Measurements from ENCODE around the gene UBE2N. TPM values are rescaled to one million over a fixed set of nuclear protein-coding genes. Genes with fewer than 3 reads are reported as not detected.
A peak's percentile ranks its signal among the peaks of the same experiment; 100 is the strongest.

Gene UBE2N
- total and polyA plus RNA-seq, 8 donors: 82.2 to 154 (median 137) TPM

DNA sequence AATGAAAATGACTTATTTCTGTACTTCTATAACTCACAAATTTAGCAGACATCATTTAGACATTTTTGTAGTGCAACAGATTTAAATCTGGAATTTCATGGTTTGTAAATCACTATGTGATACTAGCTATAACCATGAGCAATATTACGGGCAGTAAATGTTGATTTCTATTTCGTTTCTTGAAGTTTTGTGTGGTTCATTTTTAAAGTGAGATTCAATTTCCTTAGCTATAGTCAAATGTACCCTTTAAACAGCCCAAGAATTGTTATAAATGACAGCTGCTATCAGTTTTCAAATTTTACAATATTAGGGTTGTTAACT lies 33.8 kb downstream of the UBE2N start:
- ATAC-seq: no peak
- peaks cover 0 to 27% of the 10 kb centered on the region in 2 donors for H3K36me3 ChIP-seq
- H3K27me3 ChIP-seq: no peaks in the 10 kb centered on the region
- no peak overlapping the region for H3K27ac ChIP-seq
- no peak overlapping the region for H3K4me3 ChIP-seq
- no peak for DNase-seq
- H3K4me1 ChIP-seq: peaks cover 0 to 22% of the 10 kb centered on the region in 2 donors
- no peaks in the 10 kb centered on the region for H3K9me3 ChIP-seq
- intact Hi-C loops (cut with DNase I): no loop called here
- TF ChIP-seq, protein P1, sequence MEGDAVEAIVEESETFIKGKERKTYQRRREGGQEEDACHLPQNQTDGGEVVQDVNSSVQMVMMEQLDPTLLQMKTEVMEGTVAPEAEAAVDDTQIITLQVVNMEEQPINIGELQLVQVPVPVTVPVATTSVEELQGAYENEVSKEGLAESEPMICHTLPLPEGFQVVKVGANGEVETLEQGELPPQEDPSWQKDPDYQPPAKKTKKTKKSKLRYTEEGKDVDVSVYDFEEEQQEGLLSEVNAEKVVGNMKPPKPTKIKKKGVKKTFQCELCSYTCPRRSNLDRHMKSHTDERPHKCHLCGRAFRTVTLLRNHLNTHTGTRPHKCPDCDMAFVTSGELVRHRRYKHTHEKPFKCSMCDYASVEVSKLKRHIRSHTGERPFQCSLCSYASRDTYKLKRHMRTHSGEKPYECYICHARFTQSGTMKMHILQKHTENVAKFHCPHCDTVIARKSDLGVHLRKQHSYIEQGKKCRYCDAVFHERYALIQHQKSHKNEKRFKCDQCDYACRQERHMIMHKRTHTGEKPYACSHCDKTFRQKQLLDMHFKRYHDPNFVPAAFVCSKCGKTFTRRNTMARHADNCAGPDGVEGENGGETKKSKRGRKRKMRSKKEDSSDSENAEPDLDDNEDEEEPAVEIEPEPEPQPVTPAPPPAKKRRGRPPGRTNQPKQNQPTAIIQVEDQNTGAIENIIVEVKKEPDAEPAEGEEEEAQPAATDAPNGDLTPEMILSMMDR (IDR thresholded peaks at IDR 0.05): no peak

DNA sequence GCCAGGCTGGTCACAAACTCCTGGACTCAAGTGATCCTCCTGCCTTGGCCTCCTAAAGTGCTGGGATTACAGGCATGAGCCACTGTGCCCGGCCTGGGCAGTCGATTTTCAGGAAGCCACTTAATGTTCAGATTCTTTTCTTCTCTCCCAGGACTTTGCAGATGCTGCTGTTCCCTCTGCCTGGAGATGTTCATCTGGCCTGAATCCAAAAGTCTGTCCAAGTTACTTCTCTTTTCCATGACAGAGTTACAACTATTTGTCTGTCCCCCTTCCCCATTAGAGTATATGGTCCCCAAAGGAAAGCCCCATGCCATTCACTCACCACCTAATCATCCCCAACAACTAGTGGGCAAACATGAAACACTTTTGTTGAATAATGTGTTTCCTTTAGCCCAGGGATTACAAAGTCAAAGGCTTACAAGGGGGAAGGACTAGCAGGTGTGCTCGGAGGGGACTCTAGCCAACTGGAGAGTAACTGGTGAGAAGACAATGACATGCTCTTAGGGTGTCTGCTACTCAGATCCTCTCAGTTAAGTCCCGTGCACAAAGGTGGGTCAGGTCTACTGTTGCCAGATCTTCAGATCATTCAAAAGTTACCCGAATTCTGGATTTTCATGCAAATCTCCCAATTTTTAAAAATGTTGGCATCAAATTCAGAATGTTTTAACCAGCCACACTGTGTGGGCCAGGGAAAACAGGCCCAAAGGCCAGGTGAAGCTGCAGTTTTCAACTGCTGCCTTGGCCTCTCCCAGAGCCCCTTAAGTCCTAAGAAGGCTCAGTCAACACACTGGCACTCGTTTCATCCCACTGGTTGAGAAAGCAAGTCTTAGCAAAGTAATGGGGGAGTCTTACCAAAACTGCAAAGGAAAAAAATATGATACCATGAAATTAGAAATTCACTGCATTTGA lies 34.4 kb downstream of the UBE2N start:
- intact Hi-C loops (cut with DNase I): no loop called here
- DNase-seq (no peak), ATAC-seq (no peak)
- H3K36me3 ChIP-seq: peaks cover under 1 to 27% of the 10 kb centered on the region in 2 donors
- no peaks in the 10 kb centered on the region for H3K9me3 ChIP-seq
- no peaks in the 10 kb centered on the region for H3K27me3 ChIP-seq
- no peak overlapping the region for H3K27ac ChIP-seq
- H3K4me3 ChIP-seq: no peak overlapping the region
- H3K4me1 ChIP-seq: peaks cover 0 to 15% of the 10 kb centered on the region in 2 donors
- TF ChIP-seq, protein P1 (IDR thresholded peaks at IDR 0.05): no peak

DNA sequence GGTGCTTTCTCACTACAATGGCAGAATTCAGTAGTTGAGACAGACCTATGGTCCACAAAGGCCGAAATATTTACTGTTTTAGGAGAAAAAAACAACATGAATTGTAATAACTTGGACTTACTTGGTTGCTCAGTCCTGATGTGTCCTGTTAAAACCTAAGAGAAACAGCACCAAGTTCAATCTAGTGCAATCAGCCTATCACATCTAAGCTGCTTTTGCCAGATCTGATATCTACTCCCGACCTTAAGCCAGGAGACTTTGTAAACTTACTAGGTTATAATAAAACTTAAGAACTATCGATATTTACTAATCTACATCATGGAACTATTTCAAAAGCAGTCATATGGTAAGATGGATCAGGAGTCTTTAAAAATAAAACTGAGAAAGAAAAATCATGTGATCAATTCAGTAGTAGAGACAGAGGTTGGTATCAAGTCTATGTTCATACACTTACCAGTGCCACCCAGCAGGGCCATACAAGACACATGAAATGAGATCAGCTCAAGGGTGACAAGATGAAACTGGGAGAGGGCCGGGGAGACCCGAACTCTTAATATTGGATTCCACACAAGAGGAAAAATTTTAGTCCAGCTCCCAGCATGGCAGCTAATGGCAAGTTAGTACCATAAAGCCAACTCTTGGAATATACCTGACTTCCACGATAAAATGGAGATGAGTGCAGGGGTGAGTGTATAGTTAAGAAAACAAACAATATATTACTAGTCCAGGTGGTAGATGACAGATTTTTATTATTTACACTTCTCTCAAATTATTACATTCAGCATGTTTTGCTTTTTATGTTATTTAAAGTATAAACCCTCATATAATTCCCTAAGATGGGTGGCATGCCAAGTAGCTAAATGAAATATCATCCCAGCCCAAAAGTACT lies 36.5 kb downstream of the UBE2N start:
- H3K27ac ChIP-seq: no peak overlapping the region
- H3K27me3 ChIP-seq: no peaks in the 10 kb centered on the region
- intact Hi-C loops (cut with DNase I): no loop called here
- ATAC-seq (no peak), DNase-seq (no peak)
- no peaks in the 10 kb centered on the region for H3K9me3 ChIP-seq
- H3K4me1 ChIP-seq: peaks cover 0 to 4% of the 10 kb centered on the region in 2 donors
- TF ChIP-seq, protein P1 (IDR thresholded peaks at IDR 0.05): no peak
- H3K4me3 ChIP-seq: no peak overlapping the region
- peaks cover 4 to 20% of the 10 kb centered on the region in 2 donors for H3K36me3 ChIP-seq

DNA sequence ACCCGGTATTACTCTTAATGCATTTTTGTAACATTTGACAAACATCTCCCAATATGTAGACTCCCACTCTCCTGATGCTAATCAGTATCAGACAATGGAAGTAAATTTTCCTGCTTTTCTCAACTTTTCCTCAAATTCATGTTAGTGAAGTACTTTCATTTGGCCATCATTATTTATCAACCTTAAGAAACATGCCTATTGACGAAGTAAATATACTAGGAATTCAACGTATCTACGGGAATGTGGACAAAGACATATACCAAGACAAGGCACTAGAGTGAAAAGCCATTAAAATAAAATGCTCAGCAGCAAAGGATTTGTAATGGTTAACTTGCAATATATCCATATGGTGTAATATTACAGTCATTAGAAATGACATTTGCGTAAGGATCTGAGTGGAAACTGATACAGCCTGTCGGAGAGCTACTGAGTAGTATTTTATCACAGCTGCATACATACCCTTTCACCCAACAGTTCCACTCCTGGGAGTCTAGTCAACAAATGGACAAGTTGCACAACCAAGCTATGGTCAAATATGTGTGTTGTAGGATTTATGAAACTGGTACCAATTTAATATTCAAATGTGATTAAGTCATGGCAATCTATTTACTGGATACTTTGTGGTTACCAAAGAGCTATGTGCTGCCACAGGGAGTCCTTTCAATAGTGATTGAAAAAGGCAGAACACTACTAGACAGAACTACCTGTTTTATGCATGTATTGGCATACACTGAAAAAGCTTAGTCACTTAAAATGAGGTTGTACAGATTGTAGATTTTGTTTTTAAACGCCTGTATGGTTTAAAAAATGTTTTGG lies 37.6 kb downstream of the UBE2N start:
- TF ChIP-seq, protein P1 (IDR thresholded peaks at IDR 0.05): no peak
- DNase-seq (peak in 2 of 4 donors; percentile 68 to 75), ATAC-seq (peak; percentile 53)
- Histone ChIP-seq H3K36me3 (peaks cover 4 to 11% of the 10 kb centered on the region in 2 donors), H3K4me3 (no peak overlapping the region), H3K4me1 (peaks cover 0 to 4% of the 10 kb centered on the region in 2 donors), H3K27ac (no peak overlapping the region), H3K9me3 (no peaks in the 10 kb centered on the region), H3K27me3 (no peaks in the 10 kb centered on the region)
- intact Hi-C loops (cut with DNase I): no loop called here

All from left lung (tissue), 10 donors.